GM19025 (cell line): ENCODE results near the gene AHCYL2.
"Not testable (repeated sequence)": the region's sequence is repeated elsewhere in the genome, so short reads cannot be mapped to it uniquely, and the experiment has no call there.

ENCODE experiments used
- ATAC-seq: cut with Tn5 transposase; IDR thresholded peaks from one replicate; pipeline ENCODE4 v1.9.1; 2021; ENCODE audit warnings: mild to moderate bottlenecking, low read depth, moderate library complexity; ENCODE audit not compliant: unreplicated experiment

AHCYL2 gene

DNA sequence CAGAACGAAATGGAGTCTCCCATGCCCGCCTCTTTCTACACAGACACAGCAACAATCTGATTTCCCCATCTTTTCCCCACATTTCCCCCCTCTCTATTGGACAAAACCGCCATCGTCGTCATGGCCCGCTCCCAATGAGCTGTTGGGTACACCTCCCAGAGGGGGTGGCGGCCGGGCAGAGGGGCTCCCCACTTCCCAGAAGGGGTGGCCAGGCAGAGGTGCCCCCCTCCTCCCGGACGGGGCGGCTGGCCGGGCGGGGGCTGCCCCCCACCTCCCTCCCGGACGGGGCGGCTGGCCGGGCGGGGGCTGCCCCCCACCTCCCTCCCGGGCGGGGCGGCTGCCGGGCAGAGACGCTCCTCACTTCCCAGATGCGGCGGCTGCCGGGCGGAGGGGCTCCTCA, 251.1 kb downstream of the AHCYL2 start:
- not testable (repeated sequence) for ATAC-seq

DNA sequence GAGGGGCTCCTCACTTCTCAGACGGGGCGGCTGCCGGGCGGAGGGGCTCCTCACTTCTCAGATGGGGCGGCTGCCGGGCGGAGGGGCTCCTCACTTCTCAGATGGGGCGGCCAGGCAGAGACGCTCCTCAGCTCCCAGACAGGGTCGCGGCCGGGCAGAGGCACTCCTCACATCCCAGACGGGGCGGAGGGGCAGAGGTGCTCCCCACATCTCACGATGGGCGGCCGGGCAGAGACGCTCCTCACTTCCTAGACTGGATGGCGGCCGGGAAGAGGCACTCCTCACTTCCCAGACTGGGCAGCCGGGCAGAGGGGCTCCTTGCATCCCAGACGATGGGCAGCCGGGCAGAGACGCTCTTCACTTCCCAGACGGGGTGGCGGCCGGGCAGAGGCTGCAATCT, 251.6 kb downstream of the AHCYL2 start:
- ATAC-seq: not testable (repeated sequence)
